K562 treated with DMSO at 1 percent for 12 hours (cell line): ENCODE results near the gene RNF225. TPM values are rescaled to one million over a fixed set of nuclear protein-coding genes. Genes with fewer than 3 reads are reported as not detected.

Experiments
- total RNA-seq: library from RNA; unstranded; fragments of 300-600 nt; gene quantifications from 2 replicates; pipeline ENCODE4 v1.2.3, GENCODE V29; 2022; ENCODE audit not compliant: insufficient read depth

Gene RNF225
- total RNA-seq = not detected in 2 replicates

GRCh38 chr19:58395220-58395978 is at the start of gene RNF225:
Gene RNF225, plus strand, starts transcription at chr19:58395656. Its CDS starts 434 bp downstream, at chr19:58396090.

DNA sequence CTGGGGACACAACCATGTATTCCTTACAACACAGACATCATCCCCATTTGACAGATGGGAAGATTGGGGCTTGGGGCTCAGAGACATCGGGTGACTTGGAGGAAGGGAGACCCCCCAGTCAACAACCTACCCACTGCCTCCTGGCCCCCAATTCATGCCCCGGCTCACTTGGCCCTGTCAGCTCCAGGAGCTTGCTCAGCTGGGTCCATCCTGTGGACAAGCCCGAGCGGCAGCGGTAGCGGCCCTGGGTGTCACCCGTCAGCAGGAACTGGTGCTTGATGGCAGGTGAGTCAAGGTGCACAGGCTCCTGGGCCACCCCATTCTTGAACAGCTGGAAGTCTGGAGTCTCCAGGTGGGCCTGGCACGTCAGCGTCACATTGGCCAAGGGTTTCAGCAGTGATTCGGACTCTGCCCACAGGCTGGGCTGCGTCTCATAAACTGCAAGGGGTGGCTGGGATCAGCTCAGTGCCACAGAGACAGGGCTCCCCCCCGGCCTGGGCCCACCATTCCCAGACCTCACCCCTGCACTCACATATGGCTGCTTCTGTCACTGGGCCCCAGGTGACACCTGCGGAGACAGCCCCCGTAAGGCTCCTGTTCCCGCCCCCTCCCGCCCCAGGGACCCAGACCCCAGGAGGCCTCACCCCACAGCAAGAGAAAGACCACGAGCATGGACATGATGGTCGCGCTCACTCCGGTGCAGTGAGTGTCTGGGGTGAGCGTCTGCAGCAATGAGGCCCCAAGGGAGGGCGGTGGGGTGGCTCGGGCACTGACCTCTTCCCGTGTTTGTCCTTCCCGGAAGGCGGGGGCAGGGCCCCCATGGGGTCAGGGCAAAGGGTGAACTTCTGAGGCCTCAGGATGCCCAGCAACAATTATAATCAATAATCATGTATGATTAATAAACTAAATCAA is 42.4 kb upstream of the RNF225 start, which contains the start of gene A1BG:
A1BG (minus strand) TSS at position 733 of the 912 bp plus-strand sequence; CDS start at position 678, 55 bp downstream.

DNA sequence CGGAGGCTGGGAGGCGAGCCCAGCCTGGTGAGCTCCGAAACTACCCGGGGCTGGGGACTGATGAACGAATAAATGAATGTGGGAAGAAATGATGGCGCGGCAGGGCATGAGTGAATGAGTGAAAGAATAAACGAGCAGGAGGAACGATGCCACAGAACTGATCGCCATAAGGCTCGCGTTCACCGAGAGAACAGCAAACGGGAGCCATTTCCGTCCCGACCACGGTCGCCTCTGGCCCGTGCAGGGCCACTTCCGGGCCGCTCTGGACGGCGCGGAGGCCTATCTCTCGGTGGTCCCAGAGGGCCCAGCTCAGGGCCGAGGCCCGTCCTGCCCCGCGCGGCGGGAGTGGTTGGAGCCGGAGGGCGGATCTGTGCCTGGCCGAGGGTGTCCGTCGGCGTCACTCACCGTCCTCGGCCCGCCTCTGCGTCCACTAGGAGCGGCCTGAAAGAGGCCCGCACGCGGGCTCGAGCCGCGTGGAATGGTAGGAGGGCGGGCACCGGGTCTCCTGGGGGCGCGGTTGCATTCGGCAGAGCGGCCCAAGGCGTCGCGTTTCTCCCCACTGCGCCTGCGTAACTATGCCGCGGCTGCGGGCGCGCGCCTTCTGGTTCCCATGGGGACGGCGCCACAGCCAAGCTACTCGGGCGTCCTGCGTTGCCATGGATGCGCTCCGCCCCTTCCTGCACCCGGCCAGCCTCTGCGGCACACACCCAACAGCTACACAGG is 33.0 kb upstream of the RNF225 start, which contains the start of gene ZNF497:
ZNF497 (minus strand) TSS at position 480 of the 723 bp plus-strand sequence. CDS start 5,116 bp downstream, outside the sequence.

DNA sequence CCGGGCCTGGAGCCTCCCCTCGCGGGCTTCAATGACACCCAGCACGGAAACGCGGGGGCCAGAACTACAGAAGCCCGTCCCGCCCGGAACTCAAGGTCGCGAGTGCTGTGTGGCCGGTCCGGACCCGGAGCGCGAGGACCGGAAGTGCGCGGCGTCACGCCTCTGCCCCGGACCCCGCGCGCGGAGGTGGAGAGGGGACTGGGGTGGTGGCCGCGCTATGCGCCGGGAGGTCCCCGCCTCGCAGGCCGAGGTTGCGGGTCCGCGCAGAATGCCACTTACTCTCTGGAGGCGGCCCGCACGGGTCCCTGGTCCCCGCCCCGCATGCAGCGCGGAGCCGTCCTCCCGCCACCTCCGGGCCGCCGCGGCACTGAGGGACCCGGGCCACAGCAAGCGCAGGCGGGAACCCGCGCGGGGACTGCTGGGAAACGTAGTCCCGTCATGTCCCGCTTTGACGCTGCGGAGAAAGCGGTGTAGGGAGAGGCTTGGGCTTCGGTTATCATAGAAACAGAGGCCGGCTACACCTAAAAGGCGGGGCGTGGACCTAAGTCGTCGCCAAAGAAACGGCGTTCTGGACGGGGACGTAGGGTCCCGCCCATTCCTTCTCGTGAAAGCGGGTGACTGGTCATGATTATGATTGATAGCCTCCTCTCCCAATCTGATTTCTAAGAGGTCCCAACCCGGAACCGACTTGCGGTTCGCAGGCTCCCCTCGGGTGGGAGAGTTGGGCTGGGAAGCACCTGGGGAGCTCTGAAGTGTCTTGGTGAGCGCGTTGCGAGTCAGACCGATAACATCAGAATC is 14.6 kb upstream of the RNF225 start, which contains the start of gene ZNF837:
ZNF837 (minus strand) TSS at position 369 of the 798 bp plus-strand sequence. CDS start 11,698 bp downstream, outside the sequence.

DNA sequence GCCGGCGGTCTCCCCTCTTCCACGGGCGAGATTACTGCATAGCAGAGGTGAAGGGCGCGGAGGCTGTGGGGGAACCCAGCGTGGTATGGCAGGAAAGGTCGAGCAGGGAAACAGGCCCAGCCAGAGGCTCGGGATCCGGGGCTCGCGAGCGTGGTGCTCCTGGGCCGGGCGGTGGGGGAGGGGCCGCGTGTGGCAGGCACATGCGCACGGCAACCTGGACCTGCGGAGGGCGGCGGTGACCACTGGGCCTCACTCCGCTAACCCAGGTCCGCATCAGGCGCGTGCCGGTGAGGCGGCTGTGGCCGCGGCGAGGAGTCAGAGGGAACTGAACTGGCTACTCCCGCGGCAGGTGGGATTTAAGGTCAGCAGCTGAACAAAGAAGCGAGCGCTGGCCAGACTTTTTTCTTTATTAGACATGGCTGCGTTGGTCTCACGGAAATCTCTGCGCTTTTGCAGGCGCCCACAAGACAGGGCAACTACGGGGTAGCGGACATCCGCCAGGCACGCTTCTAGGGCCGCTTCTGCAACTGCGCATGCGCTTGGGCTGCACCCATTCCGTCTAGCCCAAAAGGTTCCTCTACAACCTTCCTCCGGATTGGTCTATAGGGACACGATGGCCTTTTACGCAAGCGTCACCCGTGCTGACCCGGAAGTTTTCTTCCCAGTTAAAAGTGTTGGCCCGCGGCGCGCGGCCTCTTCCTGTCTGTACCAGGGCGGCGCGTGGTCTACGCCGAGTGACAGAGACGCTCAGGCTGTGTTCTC is 8.7 kb upstream of the RNF225 start, which contains the start of gene RPS5:
RPS5 (plus strand) TSS at position 694 of the 762 bp plus-strand sequence. CDS start 869 bp downstream, outside the sequence.

GRCh38 chr19:58408152-58409009 is 12.9 kb downstream of the RNF225 start, which contains the start of gene ZNF584:
Gene ZNF584, plus strand, starts transcription at chr19:58408649. Its CDS starts 499 bp downstream, at chr19:58409148.

GRCh38 chr19:58439576-58440554 is 44.4 kb downstream of the RNF225 start, which contains the start of gene ZNF132:
Gene ZNF132, minus strand, starts transcription at chr19:58440153. Its CDS starts 332 bp downstream, at chr19:58439821.

Other genes with a start within 250 kb of the RNF225 start
- gene ZNF329, start 244.9 kb upstream of the RNF225 start, total RNA-seq = 2.2 and 2.6 TPM in 2 replicates
- 19.6 and 41.4 TPM in 2 replicates for gene ZNF274, start 212.6 kb upstream of the RNF225 start, total RNA-seq
- 19.2 and 86.8 TPM in 2 replicates for gene ZNF544, start 166.7 kb upstream of the RNF225 start, total RNA-seq
- 1.1 and 2.3 TPM in 2 replicates for gene ZNF8, start 116.7 kb upstream of the RNF225 start, total RNA-seq
- gene ERVK3-1, start 90.3 kb upstream of the RNF225 start, total RNA-seq = 88.3 and 106 TPM in 2 replicates
- gene ZSCAN22, start 68.7 kb upstream of the RNF225 start, total RNA-seq = 1.4 and 3.5 TPM in 2 replicates
- 45.3 and 79.2 TPM in 2 replicates for gene A1BG, start 42.2 kb upstream of the RNF225 start, total RNA-seq
- 2.4 and 4.5 TPM in 2 replicates for gene ZNF497, start 32.9 kb upstream of the RNF225 start, total RNA-seq
- gene ZNF837, start 14.6 kb upstream of the RNF225 start, total RNA-seq = 3.3 and 3.6 TPM in 2 replicates
- gene RPS5, start 8.4 kb upstream of the RNF225 start, total RNA-seq = 4,498 and 7,272 TPM in 2 replicates
- gene ZNF584, start 13.0 kb downstream of the RNF225 start, total RNA-seq = 7.4 and 21.7 TPM in 2 replicates
- gene ZNF132, start 44.5 kb downstream of the RNF225 start, total RNA-seq = 0.32 and 0.47 TPM in 2 replicates
- 1.8 and 5.1 TPM in 2 replicates for gene ZNF324B, start 56.0 kb downstream of the RNF225 start, total RNA-seq
- 8.4 and 11.7 TPM in 2 replicates for gene ZNF324, start 71.4 kb downstream of the RNF225 start, total RNA-seq
- gene ZNF446, start 80.7 kb downstream of the RNF225 start, total RNA-seq = 8.1 and 13.6 TPM in 2 replicates
- gene SLC27A5, start 116.3 kb downstream of the RNF225 start, total RNA-seq = 20.0 and 25.4 TPM in 2 replicates
- gene ZBTB45, start 124.2 kb downstream of the RNF225 start, total RNA-seq = 11.0 and 15.4 TPM in 2 replicates
- gene TRIM28, start 148.4 kb downstream of the RNF225 start, total RNA-seq = 666 and 733 TPM in 2 replicates
- 148 and 177 TPM in 2 replicates for gene CHMP2A, start 159.4 kb downstream of the RNF225 start, total RNA-seq
- 113 TPM in 2 replicates for gene UBE2M, start 163.0 kb downstream of the RNF225 start, total RNA-seq
- gene MZF1, start 177.7 kb downstream of the RNF225 start, total RNA-seq = 9.7 and 16.9 TPM in 2 replicates